GM12891 (cell line): ENCODE data around the gene SLC24A3.
"Not testable (repeated sequence)": the region's sequence is repeated elsewhere in the genome, so short reads cannot be mapped to it uniquely, and the experiment has no call there.

Experiments used
- DNase-seq: peaks from one replicate; pipeline ENCODE4 v3.0.0; 2011; ENCODE audit warnings: low spot score; ENCODE audit not compliant: insufficient read length
- FAIRE-seq: peaks from 2 replicates; lab custom pipeline; 2011; peaks lifted over from hg19 to GRCh38; lab: Jason Lieb, UNC
- PAX5 ChIP-seq: IDR thresholded peaks from 2 replicates; pipeline ENCODE4 v1.6.1; 2011; ENCODE audit warnings: low read length, moderate library complexity, mild to moderate bottlenecking; ENCODE audit not compliant: insufficient read depth, severe bottlenecking
- POLR2A ChIP-seq: IDR thresholded peaks from 2 replicates; pipeline ENCODE4 v1.6.1; 2011; ENCODE audit warnings: low read depth, low read length, control low read depth
- POLR2AphosphoS5 ChIP-seq: IDR thresholded peaks from 2 replicates; pipeline ENCODE4 v1.6.1; 2011; ENCODE audit warnings: low read depth, low read length, control low read depth
- POU2F2 ChIP-seq: IDR thresholded peaks from 2 replicates; pipeline ENCODE4 v1.6.1; 2011; ENCODE audit warnings: low read depth, mild to moderate bottlenecking, control low read depth, low read length, moderate library complexity
- SPI1 ChIP-seq: IDR thresholded peaks from 2 replicates; pipeline ENCODE4 v1.6.1; 2011; ENCODE audit warnings: low read depth, low read length, control low read depth
- TAF1 ChIP-seq: IDR thresholded peaks from 2 replicates; pipeline ENCODE4 v1.6.1; 2011; ENCODE audit warnings: low read depth, low read length, control low read depth

The SLC24A3 gene

DNA sequence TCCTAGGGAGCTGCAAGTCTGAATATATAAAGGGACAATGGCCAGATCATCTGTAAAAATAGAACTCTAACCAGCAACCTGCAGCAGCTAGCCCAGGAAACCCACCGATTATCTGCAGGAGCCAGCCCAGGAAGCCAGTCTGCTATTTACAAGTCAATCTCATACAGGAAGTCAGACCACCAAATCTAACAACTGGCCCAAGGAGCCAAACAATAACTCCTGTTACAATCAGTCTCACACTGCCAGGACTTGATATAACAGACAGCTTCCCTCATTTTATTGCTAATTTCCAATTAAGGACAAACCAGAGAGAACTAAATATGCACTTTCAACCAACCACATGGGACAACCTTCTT is 531.2 kb downstream of the SLC24A3 start:
- DNase-seq (no peak), FAIRE-seq (no peak)
- TF ChIP-seq SPI1 (no peak), POLR2A (no peak), POU2F2 (no peak), TAF1 (no peak), POLR2AphosphoS5 (no peak), PAX5 (no peak)

DNA sequence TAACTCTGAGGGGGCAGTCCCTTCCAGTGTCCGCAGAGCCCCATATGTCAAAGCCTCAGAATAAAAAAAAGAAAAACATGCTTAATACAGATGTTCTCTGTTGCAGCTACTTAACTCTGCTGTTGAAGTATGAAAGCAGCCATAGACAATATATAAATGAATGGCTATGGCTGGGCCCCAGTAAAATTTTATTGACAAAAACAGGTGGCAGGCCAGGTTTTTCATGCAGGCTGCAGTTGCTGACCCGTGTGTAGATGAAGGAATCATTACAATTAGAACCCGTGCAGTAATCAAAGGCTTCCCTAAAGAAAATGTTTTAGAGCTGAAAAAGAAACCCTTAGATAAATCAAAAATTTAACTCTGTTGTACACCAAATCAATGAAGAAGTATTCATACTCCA is 532.7 kb downstream of the SLC24A3 start:
- no peak for TF ChIP-seq POLR2A
- TF ChIP-seq SPI1 = no peak
- TF ChIP-seq POLR2AphosphoS5 = no peak
- no peak for TF ChIP-seq TAF1
- no peak for TF ChIP-seq PAX5
- TF ChIP-seq POU2F2 = no peak
- DNase-seq (no peak), FAIRE-seq (no peak)

- no peak for DNase-seq
- TF ChIP-seq SPI1 (no peak), POLR2AphosphoS5 (no peak), POLR2A (no peak), TAF1 (no peak), PAX5 (no peak), POU2F2 (no peak)
- FAIRE-seq = no peak
Observed at GRCh38 chr20:19745584-19745983, 533.1 kb downstream of the SLC24A3 start.

DNA sequence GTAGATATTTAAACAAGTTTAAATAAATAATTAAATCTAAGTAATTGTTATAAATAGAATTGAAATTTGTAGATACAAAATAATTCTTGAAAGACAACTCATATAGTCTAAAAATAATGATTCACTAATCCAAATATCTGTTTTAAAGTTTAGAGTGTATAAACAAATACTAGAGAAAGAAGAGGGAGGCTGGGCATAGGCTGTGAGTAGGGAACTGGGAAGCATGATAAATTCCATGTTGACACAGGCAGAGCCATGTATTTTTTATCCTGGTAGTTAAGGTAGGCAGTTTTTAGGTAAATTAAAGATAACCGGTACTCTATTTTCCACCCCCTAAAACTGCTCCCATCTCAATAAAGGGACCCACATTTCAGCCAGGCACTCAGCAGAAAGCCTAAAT is 534.0 kb downstream of the SLC24A3 start:
- FAIRE-seq = no peak
- TF ChIP-seq TAF1 = no peak
- TF ChIP-seq SPI1 = no peak
- TF ChIP-seq POLR2A = no peak
- TF ChIP-seq PAX5 = no peak
- no peak for TF ChIP-seq POLR2AphosphoS5
- TF ChIP-seq POU2F2 = no peak
- DNase-seq = no peak

- TF ChIP-seq POLR2AphosphoS5 (no peak), POU2F2 (no peak), POLR2A (no peak), TAF1 (no peak), PAX5 (no peak), SPI1 (no peak)
- DNase-seq (no peak), FAIRE-seq (no peak)
Observed at GRCh38 chr20:19747903-19748302, 535.5 kb downstream of the SLC24A3 start.

DNA sequence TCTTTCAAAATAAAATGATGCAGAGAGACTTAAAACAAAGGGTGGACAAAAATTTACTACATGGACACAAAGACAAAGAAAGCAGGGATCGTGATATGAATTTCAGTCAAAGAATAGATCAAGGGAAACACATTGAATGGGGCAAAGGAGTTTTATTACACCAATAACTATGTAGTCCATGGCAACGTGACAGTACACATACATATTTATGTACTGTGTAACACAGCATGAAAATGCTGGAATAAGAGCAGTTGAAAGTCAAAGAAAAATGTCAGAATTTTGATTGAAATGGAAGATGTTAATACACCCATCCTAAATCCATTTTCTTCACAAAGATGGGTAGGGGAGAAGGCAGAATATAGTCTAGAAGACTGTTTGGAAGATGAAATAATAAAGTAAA is 536.2 kb downstream of the SLC24A3 start:
- TF ChIP-seq SPI1 (no peak), POLR2AphosphoS5 (no peak), TAF1 (no peak), POLR2A (no peak), PAX5 (no peak), POU2F2 (no peak)
- no peak for FAIRE-seq
- no peak for DNase-seq

DNA sequence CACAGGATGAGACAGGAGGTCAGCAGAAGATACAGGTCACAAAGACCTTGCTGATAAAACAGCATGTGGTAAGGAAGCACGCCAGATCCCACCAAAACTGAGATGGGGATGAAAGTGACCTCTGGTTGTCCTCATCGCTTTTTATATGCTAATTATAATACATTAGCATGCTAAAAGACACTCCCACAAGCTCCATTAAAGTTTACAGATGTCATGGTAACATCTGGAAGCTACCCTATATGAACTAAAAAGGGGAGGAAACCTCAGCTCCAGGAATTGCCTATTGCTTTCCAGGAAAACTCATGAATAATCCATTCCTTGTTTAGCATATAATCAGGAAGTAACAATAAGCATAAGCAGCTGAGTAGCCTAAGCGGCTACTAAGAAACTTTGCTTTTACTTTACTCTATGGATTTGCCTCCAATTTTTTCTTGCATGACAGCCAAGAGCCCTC is 537.2 kb downstream of the SLC24A3 start:
- DNase-seq = no peak
- no peak for TF ChIP-seq TAF1
- TF ChIP-seq POU2F2 = no peak
- no peak for TF ChIP-seq SPI1
- TF ChIP-seq POLR2AphosphoS5 = no peak
- TF ChIP-seq POLR2A = no peak
- no peak for TF ChIP-seq PAX5
- no peak for FAIRE-seq

- DNase-seq (no peak), FAIRE-seq (no peak)
- no peak for TF ChIP-seq POLR2A
- TF ChIP-seq POU2F2 = no peak
- no peak for TF ChIP-seq POLR2AphosphoS5
- no peak for TF ChIP-seq SPI1
- TF ChIP-seq TAF1 = no peak
- TF ChIP-seq PAX5 = no peak
Observed at GRCh38 chr20:19750101-19750606, 537.7 kb downstream of the SLC24A3 start.

DNA sequence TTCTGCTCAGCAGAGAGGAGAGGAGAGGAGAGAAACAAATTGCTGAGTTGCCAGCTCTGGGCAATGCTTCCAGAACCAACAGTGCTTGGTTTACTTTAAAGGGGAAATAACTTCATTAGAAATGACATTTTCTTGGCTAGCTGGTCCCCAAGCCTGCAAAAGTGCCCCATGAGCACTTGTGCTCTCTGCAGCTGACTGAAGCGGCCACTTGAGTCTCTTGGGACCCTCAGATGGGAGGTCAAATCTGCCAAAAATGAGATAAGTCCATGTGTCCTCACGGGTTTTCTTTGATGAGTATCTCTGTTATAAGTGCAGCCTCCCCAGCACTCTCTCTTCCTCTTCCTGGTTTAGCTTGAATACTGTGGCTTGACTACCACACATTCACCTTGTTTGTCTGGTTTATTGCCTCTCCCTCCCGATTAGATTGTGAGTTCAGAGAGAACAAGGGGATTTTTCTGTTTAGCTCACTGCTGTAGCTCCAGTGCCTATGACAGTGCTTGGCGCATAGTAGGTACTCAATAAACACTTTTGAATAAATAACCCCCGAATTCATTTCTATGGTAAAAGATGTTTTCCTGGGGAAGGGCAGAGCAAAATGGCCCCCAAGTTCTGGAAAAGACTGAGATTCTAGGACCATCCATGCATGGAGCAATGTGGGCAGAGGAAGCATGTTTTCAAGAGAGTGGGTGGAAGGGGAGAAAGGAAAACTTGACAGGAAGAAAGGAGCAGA is 538.6 kb downstream of the SLC24A3 start:
- no peak for TF ChIP-seq TAF1
- no peak for TF ChIP-seq SPI1
- TF ChIP-seq POLR2A = no peak
- no peak for TF ChIP-seq POLR2AphosphoS5
- no peak for TF ChIP-seq PAX5
- no peak for TF ChIP-seq POU2F2
- FAIRE-seq (no peak), DNase-seq (no peak)

GRCh38 chr20:19754201-19754600 is 541.8 kb downstream of the SLC24A3 start:
- FAIRE-seq, DNase-seq: not testable (repeated sequence)

- DNase-seq = no peak
- FAIRE-seq = no peak
- no peak for TF ChIP-seq POLR2AphosphoS5
- TF ChIP-seq POLR2A = no peak
- no peak for TF ChIP-seq PAX5
- TF ChIP-seq POU2F2 = no peak
- no peak for TF ChIP-seq SPI1
- TF ChIP-seq TAF1 = no peak
Observed at GRCh38 chr20:19756761-19757486, 544.5 kb downstream of the SLC24A3 start.
